IMR-90 (cell line): Measurements from ENCODE around the gene ZNF765. TPM values are rescaled to one million over a fixed set of nuclear protein-coding genes. Genes with fewer than 3 reads are reported as not detected.

Experiments
- ATAC-seq: fragments of 200-7000 bp; cut with Tn5 transposase; 2 replicates; pipeline ENCODE4 v1.9.1; 2020; ENCODE audit warnings: low read depth, mild to moderate bottlenecking, moderate library complexity
- BruUV-seq: library from RNA; stranded (reverse); fragments of 400-500 nt; replicated peaks from 2 replicates; lab custom pipeline; 2021; lab: Mats Ljungman, UMichigan
- CTCF ChIA-PET: fragments of 300-600 bp; formaldehyde crosslinking; extraction: SDS; loops from one replicate; lab custom pipeline; 2021; ENCODE audit warnings: antibody characterized with exemption; lab: Yijun Ruan, JAX
- POLR2A ChIA-PET: fragments of 300-600 bp; sonication (Branson Sonifier 250); formaldehyde crosslinking; loops from one replicate; lab custom pipeline; 2022; ENCODE audit warnings: antibody characterized with exemption; ENCODE audit not compliant: unreplicated experiment; lab: Charles Lee
- DNase-seq: peaks from one replicate; pipeline ENCODE4 v3.0.0; 2013
- H2AFZ ChIP-seq: replicated peaks from 2 replicates; pipeline ENCODE3; 2013; ENCODE audit warnings: low read length, mild to moderate bottlenecking; ENCODE audit not compliant: poor library complexity
- H2AK5ac ChIP-seq: 2 replicates; pipeline ENCODE4 v1.6.1; 2013; ENCODE audit warnings: low read depth, low read length, inconsistent platforms
- H2AK9ac ChIP-seq: replicated peaks from 2 replicates; pipeline ENCODE3; 2013; ENCODE audit warnings: mild to moderate bottlenecking, low read depth, low read length, moderate library complexity; ENCODE audit not compliant: poor library complexity
- H2BK120ac ChIP-seq: 2 replicates; pipeline ENCODE4 v1.6.1; 2013; ENCODE audit warnings: low read depth, low read length, inconsistent platforms
- H2BK15ac ChIP-seq: 3 replicates; pipeline ENCODE4 v1.6.1; 2013; ENCODE audit warnings: low read depth, low read length, inconsistent platforms
- H2BK20ac ChIP-seq: 2 replicates; pipeline ENCODE4 v1.6.1; 2013; ENCODE audit warnings: low read depth, mild to moderate bottlenecking, inconsistent platforms, low read length, moderate library complexity
- H2BK5ac ChIP-seq: 2 replicates; pipeline ENCODE4 v1.6.1; 2013; ENCODE audit warnings: mild to moderate bottlenecking, low read depth, low read length, inconsistent platforms; ENCODE audit not compliant: poor library complexity, severe bottlenecking
- H3K14ac ChIP-seq: replicated peaks from 2 replicates; pipeline ENCODE4 v1.6.1; 2013; ENCODE audit warnings: low read depth, low read length, inconsistent platforms
- H3K18ac ChIP-seq: 2 replicates; pipeline ENCODE4 v1.6.1; 2013; ENCODE audit warnings: low read depth, low read length, control low read depth
- H3K23ac ChIP-seq: 2 replicates; pipeline ENCODE4 v1.6.1; 2013; ENCODE audit warnings: low read depth, low read length, inconsistent platforms
- H3K27ac ChIP-seq: 2 replicates; pipeline ENCODE4 v1.5.1; 2013; ENCODE audit warnings: mild to moderate bottlenecking, control low read depth, low read length; ENCODE audit not compliant: insufficient read depth
- H3K27me3 ChIP-seq: 2 replicates; pipeline ENCODE4 v1.6.1; 2013; ENCODE audit warnings: low read length; ENCODE audit not compliant: control insufficient read depth, insufficient read depth
- H3K36me3 ChIP-seq: 2 replicates; pipeline ENCODE4 v1.6.1; 2013; ENCODE audit warnings: low read length, mixed read lengths; ENCODE audit not compliant: control insufficient read depth, insufficient read depth
- H3K4ac ChIP-seq: 2 replicates; pipeline ENCODE4 v1.6.1; 2013; ENCODE audit warnings: low read depth, low read length, inconsistent platforms
- H3K4me1 ChIP-seq: 2 replicates; pipeline ENCODE4 v1.6.1; 2013; ENCODE audit warnings: low read length, mixed read lengths; ENCODE audit not compliant: control insufficient read depth, insufficient read depth
- H3K4me2 ChIP-seq: 2 replicates; pipeline ENCODE4 v1.6.1; 2013; ENCODE audit warnings: low read depth, mild to moderate bottlenecking, control low read depth, low read length, moderate library complexity
- H3K4me3 ChIP-seq: 2 replicates; pipeline ENCODE4 v1.5.1; 2013; ENCODE audit warnings: low read depth, mild to moderate bottlenecking, control low read depth, low read length, moderate library complexity; ENCODE audit not compliant: insufficient read depth
- H3K56ac ChIP-seq: 2 replicates; pipeline ENCODE4 v1.6.1; 2013; ENCODE audit warnings: low read length, inconsistent platforms; ENCODE audit not compliant: insufficient read depth; ENCODE audit errors: extremely low read depth
- H3K79me1 ChIP-seq, 2 experiments: 2 replicates each; pipeline ENCODE4 v1.6.1; 2013; ENCODE audit warnings: low read length in 2 of 2, inconsistent platforms in 1 of 2, low read depth in 1 of 2
- H3K9ac ChIP-seq: 2 replicates; pipeline ENCODE4 v1.6.1; 2013; ENCODE audit warnings: low read depth, low read length, control low read depth
- H3K9me1 ChIP-seq: 2 replicates; pipeline ENCODE4 v1.6.1; 2013; ENCODE audit warnings: low read length, inconsistent platforms; ENCODE audit not compliant: insufficient read depth
- H3K9me3 ChIP-seq: 2 replicates; pipeline ENCODE4 v1.6.1; 2013; ENCODE audit warnings: low read length; ENCODE audit not compliant: control insufficient read depth, insufficient read depth
- H4K20me1 ChIP-seq: 2 replicates; pipeline ENCODE4 v1.6.1; 2013; ENCODE audit warnings: low read length, inconsistent platforms; ENCODE audit not compliant: insufficient read depth
- H4K5ac ChIP-seq: 2 replicates; pipeline ENCODE4 v1.6.1; 2013; ENCODE audit warnings: mild to moderate bottlenecking, low read depth, low read length, control low read depth
- H4K8ac ChIP-seq, 2 experiments: 2 replicates each; pipeline ENCODE4 v1.6.1; 2013; ENCODE audit warnings: low read depth in 2 of 2, low read length in 2 of 2, control low read depth in 1 of 2, inconsistent platforms in 1 of 2
- H4K91ac ChIP-seq: 2 replicates; pipeline ENCODE4 v1.6.1; 2013; ENCODE audit warnings: low read depth, low read length, inconsistent platforms; ENCODE audit not compliant: insufficient read depth
- CTCF ChIP-seq: conservative IDR thresholded peaks from 2 replicates; pipeline ENCODE4 v1.5.1; 2012; ENCODE audit warnings: mild to moderate bottlenecking, low read depth, low read length, improper control_type of control experiment
- ELK1 ChIP-seq: fragments of 150-350 bp; IDR thresholded peaks from 2 replicates; pipeline ENCODE4 v1.6.1; 2016; ENCODE audit warnings: low read depth, mild to moderate bottlenecking, low read length, moderate library complexity, borderline replicate concordance
- MAZ ChIP-seq: IDR thresholded peaks from 2 replicates; pipeline ENCODE4 v1.6.1; 2012; ENCODE audit warnings: low read depth, mild to moderate bottlenecking, low read length, improper control_type of control experiment, moderate library complexity, borderline replicate concordance
- NFE2L2 ChIP-seq: fragments of 150-350 bp; IDR thresholded peaks from 2 replicates; pipeline ENCODE4 v1.6.1; 2016; ENCODE audit warnings: low read depth, mild to moderate bottlenecking, low read length
- POLR2A ChIP-seq: IDR thresholded peaks from 2 replicates; pipeline ENCODE4 v1.6.1; 2012; ENCODE audit warnings: mild to moderate bottlenecking, low read depth, low read length
- RAD21 ChIP-seq: IDR thresholded peaks from 2 replicates; pipeline ENCODE4 v1.6.1; 2012; ENCODE audit warnings: low read length, improper control_type of control experiment
- SMC3 ChIP-seq: fragments of 150-350 bp; IDR thresholded peaks from 2 replicates; pipeline ENCODE4 v1.6.1; 2016; ENCODE audit warnings: low read depth, mild to moderate bottlenecking, antibody characterized with exemption, low read length, moderate library complexity
- WGBS, 2 experiments: methylation state at CpG; one replicate each; pipeline versions ENCODE4 v1.1.5 to v1.1.7; 2013; ENCODE audit warnings: missing lambda C conversion rate in 2 of 2; ENCODE audit not compliant: insufficient read length in 1 of 2; ENCODE audit errors: extremely low coverage in 2 of 2; 5-methylcytosine and 5-hydroxymethylcytosine counted together
- dilution Hi-C: fragments of 300-500 bp; cut with HindIII; formaldehyde crosslinking; loops from one replicate; pipeline ENCODE4 v1.14.3; 2018; ENCODE audit warnings: low sequenced_read_pairs; ENCODE audit not compliant: unreplicated experiment
- in situ Hi-C: fragments of 300-500 bp; cut with MboI; formaldehyde crosslinking; loops from 3 replicates; pipeline ENCODE4 v1.14.3; 2019; ENCODE audit warnings: low sequenced_read_pairs, inconsistent platforms, mixed read lengths
- intact Hi-C: fragments of 100-400 bp; cut with micrococcal nuclease; formaldehyde crosslinking; loops from 2 replicates; pipeline ENCODE4 v1.10.0; 2022
- polyA plus RNA-seq, 3 experiments: library from polyadenylated mRNA; depleted of rRNA; stranded (reverse); fragments of >200 nt; gene quantifications; 2 replicates each; pipeline ENCODE4 v1.2.3, GENCODE V29; 2012; ENCODE audit warnings: low replicate concordance in 1 of 3
- total RNA-seq: library from RNA; depleted of rRNA; stranded (reverse); fragments of >200 nt; gene quantifications from 2 replicates; pipeline ENCODE4 v1.2.3, GENCODE V29; 2012

ZNF765 gene
- total and polyA plus RNA-seq, 2 of the 4 experiments (the other 2 are of a cell fraction), result 2.3 to 18.1 TPM

GRCh38 chr19:53471916-53472315 lies 77.0 kb downstream of the ZNF765 start:
- H3K4me1 ChIP-seq, result no peaks in the 10 kb centered on the region
- TF ChIP-seq CTCF, result no peak
- no peak for TF ChIP-seq MAZ
- TF ChIP-seq POLR2A, result no peak
- no peak for TF ChIP-seq ELK1
- no peak for TF ChIP-seq NFE2L2
- TF ChIP-seq SMC3, result no peak
- TF ChIP-seq RAD21, result no peak
- H3K9ac ChIP-seq, result no peak overlapping the region
- BruUV-seq, result no TSS peak
- no peaks in the 10 kb centered on the region for H4K20me1 ChIP-seq
- no peak overlapping the region for H3K18ac ChIP-seq
- H4K5ac ChIP-seq, result no peak overlapping the region
- ChIA-PET POLR2A (no interaction called here), CTCF (no interaction called here)
- no peak overlapping the region for H3K4me2 ChIP-seq
- no peak overlapping the region for H3K56ac ChIP-seq
- no peak overlapping the region for H3K23ac ChIP-seq
- in situ Hi-C loops (no loop called here), intact Hi-C loops (no loop called here), dilution Hi-C loops (no loop called here)
- WGBS, 2 experiments, result 100% methylated on average over 1 of the region's 7 CpGs; no CpG with 5 or more reads in 1 of the 2 experiments
- no peak overlapping the region for H4K91ac ChIP-seq
- H2BK5ac ChIP-seq, result no peak overlapping the region
- no peak overlapping the region for H3K4ac ChIP-seq
- no peak overlapping the region for H3K4me3 ChIP-seq
- no peak overlapping the region for H2BK20ac ChIP-seq
- peaks cover under 1% of the 10 kb centered on the region; the same call in 1 of the 2 replicates for H3K9me3 ChIP-seq
- H2AK5ac ChIP-seq, result no peak overlapping the region
- H2BK120ac ChIP-seq, result no peak overlapping the region
- no peaks in the 10 kb centered on the region for H3K27me3 ChIP-seq
- no peak overlapping the region for H4K8ac ChIP-seq
- H2AFZ ChIP-seq, result no peak overlapping the region
- H3K79me1 ChIP-seq, result peaks cover 4% of the 10 kb centered on the region in 2 experiments; a peak in 1 of 4 replicates
- no peak for ATAC-seq
- peaks cover 5% of the 10 kb centered on the region for H3K36me3 ChIP-seq
- no peak for DNase-seq
- H2AK9ac ChIP-seq, result no peak overlapping the region
- H3K9me1 ChIP-seq, result no peaks in the 10 kb centered on the region
- no peak overlapping the region for H3K14ac ChIP-seq
- H3K27ac ChIP-seq, result no peak overlapping the region
- H2BK15ac ChIP-seq, result no peak overlapping the region
